ENCODE measurements around the gene EVI5.
A peak's percentile ranks its signal among the peaks of the same experiment; 100 is the strongest.

EVI5 gene

DNA sequence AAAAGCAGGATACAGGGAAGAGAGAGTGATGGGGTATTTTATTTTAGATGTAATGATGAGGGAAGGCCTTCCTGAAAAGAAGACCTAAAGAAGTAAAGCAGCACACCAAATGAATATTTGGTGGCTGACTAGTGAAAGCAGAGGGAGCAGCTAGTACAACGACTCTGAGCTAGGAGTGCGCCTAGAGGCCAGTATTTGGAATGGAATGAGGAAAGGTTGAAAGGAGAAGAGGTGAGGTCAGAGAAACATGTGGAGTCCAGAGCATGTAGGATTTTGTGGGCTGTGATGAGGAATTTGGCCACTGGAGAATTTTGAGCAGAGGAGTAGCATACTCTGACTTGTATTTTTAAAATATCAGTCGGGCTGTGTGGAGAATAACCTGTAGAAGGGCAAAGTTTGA is 35.1 kb upstream of the EVI5 start:
- no peaks in the 10 kb centered on the region for H3K4me1 ChIP-seq (ENCODE audit: insufficient read depth, poor library complexity, severe bottlenecking)
- TF ChIP-seq, protein P1, sequence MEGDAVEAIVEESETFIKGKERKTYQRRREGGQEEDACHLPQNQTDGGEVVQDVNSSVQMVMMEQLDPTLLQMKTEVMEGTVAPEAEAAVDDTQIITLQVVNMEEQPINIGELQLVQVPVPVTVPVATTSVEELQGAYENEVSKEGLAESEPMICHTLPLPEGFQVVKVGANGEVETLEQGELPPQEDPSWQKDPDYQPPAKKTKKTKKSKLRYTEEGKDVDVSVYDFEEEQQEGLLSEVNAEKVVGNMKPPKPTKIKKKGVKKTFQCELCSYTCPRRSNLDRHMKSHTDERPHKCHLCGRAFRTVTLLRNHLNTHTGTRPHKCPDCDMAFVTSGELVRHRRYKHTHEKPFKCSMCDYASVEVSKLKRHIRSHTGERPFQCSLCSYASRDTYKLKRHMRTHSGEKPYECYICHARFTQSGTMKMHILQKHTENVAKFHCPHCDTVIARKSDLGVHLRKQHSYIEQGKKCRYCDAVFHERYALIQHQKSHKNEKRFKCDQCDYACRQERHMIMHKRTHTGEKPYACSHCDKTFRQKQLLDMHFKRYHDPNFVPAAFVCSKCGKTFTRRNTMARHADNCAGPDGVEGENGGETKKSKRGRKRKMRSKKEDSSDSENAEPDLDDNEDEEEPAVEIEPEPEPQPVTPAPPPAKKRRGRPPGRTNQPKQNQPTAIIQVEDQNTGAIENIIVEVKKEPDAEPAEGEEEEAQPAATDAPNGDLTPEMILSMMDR (IDR thresholded peaks at IDR 0.05; ENCODE audit: poor library complexity, severe bottlenecking), result no peak
- no peaks in the 10 kb centered on the region for H3K9me3 ChIP-seq (ENCODE audit: severe bottlenecking)
- no peaks in the 10 kb centered on the region for H3K27me3 ChIP-seq (ENCODE audit: insufficient read depth, poor library complexity, severe bottlenecking)
- H3K4me3 ChIP-seq (ENCODE audit: severe bottlenecking), result no peak overlapping the region
- DNase-seq (ENCODE audit: low spot score), result no peak
- H3K27ac ChIP-seq (ENCODE audit: poor library complexity, severe bottlenecking), result no peak overlapping the region
- H3K36me3 ChIP-seq (ENCODE audit: low read depth), result no peaks in the 10 kb centered on the region
- ATAC-seq (ENCODE audit: low read depth), result peak; percentile 66; the same call in 2 of the 3 replicates

DNA sequence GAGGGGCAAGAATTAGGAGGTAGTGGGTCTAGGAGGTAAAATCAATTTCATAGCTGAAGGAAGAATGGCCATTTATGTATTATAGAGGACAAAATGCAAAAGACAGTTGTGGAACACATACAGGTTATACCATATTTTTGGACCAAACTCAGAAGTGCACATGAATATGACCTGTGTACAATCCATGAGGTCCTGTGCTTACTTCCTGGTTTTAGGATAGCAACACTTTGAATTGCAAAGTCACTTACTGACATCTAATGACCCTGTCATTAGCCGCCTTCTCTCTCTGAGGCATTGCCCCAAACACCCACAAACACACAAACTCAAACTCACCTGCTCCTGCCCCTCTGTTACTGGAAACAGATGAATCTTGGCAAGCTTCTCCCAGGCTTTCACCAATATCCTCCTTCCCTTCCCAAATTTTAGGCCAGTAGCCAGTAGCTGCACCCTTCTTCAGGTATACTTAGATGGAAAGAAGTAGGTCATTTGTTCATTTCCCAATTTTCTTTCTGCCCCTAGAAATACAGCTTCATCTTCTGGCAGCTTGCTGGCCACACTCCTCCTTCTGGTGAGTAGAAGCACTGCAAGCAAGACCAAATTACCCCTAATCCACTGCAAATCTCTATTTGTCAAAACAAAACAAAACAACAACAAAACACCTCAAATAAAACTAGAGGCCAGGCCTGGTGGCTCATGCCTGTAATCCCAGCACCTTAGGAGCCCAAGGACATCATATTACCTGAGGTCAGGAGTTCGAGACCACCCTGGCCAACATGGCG is 33.3 kb upstream of the EVI5 start:
- Histone ChIP-seq H3K27me3 (ENCODE audit: insufficient read depth, poor library complexity, severe bottlenecking) (no peaks in the 10 kb centered on the region), H3K27ac (ENCODE audit: poor library complexity, severe bottlenecking) (no peak overlapping the region), H3K4me3 (ENCODE audit: severe bottlenecking) (no peak overlapping the region), H3K9me3 (ENCODE audit: severe bottlenecking) (no peaks in the 10 kb centered on the region), H3K4me1 (ENCODE audit: insufficient read depth, poor library complexity, severe bottlenecking) (no peaks in the 10 kb centered on the region), H3K36me3 (ENCODE audit: low read depth) (no peaks in the 10 kb centered on the region)
- ATAC-seq (ENCODE audit: low read depth), result no peak
- TF ChIP-seq, protein P1 (IDR thresholded peaks at IDR 0.05; ENCODE audit: poor library complexity, severe bottlenecking), result peak; percentile 69
- no peak for DNase-seq (ENCODE audit: low spot score)

DNA sequence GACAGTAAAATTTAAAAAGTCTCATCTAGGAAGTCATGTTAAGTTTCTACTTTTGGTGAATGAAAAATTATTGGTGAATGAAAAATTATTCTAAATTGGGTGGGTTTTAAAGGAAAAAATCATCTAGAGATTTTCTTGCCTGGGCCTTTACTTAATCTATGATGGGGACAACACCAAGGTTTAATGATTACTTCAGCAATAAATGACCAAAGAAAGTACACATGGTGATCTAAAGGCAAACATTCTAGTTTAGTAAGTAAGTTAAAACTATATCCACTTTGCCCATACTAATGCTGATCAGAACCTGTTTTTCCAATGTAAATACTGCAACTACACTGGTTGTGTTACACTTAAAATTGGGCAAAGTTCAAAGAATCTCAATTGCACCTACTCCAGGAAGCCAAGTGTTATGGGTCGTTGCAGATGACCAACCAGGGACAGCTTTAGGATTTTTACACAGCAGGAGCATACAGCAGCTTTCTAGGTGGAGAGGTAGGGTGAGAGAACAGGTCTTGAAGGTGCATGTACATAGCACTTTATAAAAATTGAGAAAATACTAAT is 32.3 kb upstream of the EVI5 start:
- H3K36me3 ChIP-seq (ENCODE audit: low read depth), result no peaks in the 10 kb centered on the region
- no peaks in the 10 kb centered on the region for H3K4me1 ChIP-seq (ENCODE audit: insufficient read depth, poor library complexity, severe bottlenecking)
- ATAC-seq (ENCODE audit: low read depth), result no peak
- TF ChIP-seq, protein P1 (IDR thresholded peaks at IDR 0.05; ENCODE audit: poor library complexity, severe bottlenecking), result no peak
- DNase-seq (ENCODE audit: low spot score), result no peak
- no peak overlapping the region for H3K4me3 ChIP-seq (ENCODE audit: severe bottlenecking)
- no peak overlapping the region for H3K27ac ChIP-seq (ENCODE audit: poor library complexity, severe bottlenecking)
- H3K9me3 ChIP-seq (ENCODE audit: severe bottlenecking), result no peaks in the 10 kb centered on the region
- no peaks in the 10 kb centered on the region for H3K27me3 ChIP-seq (ENCODE audit: insufficient read depth, poor library complexity, severe bottlenecking)

DNA sequence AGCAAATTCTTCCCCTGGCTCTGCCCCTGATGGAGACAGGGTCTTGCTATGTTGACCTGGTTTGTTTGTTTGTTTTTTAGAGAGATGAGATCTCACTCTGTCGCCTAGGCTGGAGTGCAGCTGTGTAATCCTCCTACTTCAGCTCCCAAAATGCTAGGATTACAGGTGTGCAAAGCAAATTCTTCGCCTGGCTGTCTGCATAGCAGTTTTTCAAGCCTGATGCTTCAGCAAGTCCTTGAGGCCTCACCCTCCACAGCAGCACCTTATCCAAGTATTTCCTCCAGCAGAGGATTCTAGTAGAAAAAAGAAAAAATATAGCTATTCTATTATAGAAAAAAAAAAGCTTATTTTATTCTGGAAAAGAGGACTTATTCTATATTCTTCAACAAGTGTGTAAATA is 31.8 kb upstream of the EVI5 start:
- no peaks in the 10 kb centered on the region for H3K27me3 ChIP-seq (ENCODE audit: insufficient read depth, poor library complexity, severe bottlenecking)
- ATAC-seq (ENCODE audit: low read depth), result no peak
- TF ChIP-seq, protein P1 (IDR thresholded peaks at IDR 0.05; ENCODE audit: poor library complexity, severe bottlenecking), result no peak
- no peaks in the 10 kb centered on the region for H3K4me1 ChIP-seq (ENCODE audit: insufficient read depth, poor library complexity, severe bottlenecking)
- no peak overlapping the region for H3K27ac ChIP-seq (ENCODE audit: poor library complexity, severe bottlenecking)
- no peaks in the 10 kb centered on the region for H3K9me3 ChIP-seq (ENCODE audit: severe bottlenecking)
- no peak for DNase-seq (ENCODE audit: low spot score)
- H3K36me3 ChIP-seq (ENCODE audit: low read depth), result no peaks in the 10 kb centered on the region
- H3K4me3 ChIP-seq (ENCODE audit: severe bottlenecking), result no peak overlapping the region

DNA sequence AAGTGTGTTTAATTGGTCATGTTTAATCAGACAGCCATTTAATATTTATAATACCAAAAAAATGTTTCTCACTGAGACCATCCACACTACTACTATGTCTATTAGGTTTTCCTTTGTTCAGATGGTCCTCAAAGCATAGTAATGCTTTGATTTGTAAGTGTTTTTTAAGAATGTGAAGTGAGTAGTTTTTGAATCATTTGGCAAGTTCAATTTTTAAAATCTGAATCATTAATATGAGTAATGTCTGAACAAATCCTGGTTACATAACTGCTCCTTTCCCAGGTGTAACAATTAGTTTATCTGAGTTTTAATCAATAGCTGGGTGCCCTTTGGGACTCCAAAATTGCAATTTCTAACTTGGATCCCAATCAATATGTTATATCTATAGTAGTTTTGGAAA is 23.5 kb upstream of the EVI5 start:
- TF ChIP-seq, protein P1 (IDR thresholded peaks at IDR 0.05; ENCODE audit: poor library complexity, severe bottlenecking), result no peak
- Histone ChIP-seq H3K36me3 (ENCODE audit: low read depth) (no peaks in the 10 kb centered on the region), H3K9me3 (ENCODE audit: severe bottlenecking) (no peaks in the 10 kb centered on the region), H3K4me3 (ENCODE audit: severe bottlenecking) (no peak overlapping the region), H3K4me1 (ENCODE audit: insufficient read depth, poor library complexity, severe bottlenecking) (peaks cover 21% of the 10 kb centered on the region), H3K27ac (ENCODE audit: poor library complexity, severe bottlenecking) (peak overlapping the region; percentile 87), H3K27me3 (ENCODE audit: insufficient read depth, poor library complexity, severe bottlenecking) (no peaks in the 10 kb centered on the region)
- DNase-seq (ENCODE audit: low spot score) (no peak), ATAC-seq (ENCODE audit: low read depth) (peak; percentile 70)
